NCI-H1436 (cell line): ENCODE measurements around the gene WDR27.
A peak's percentile ranks its signal among the peaks of the same experiment; 100 is the strongest.

Experiments
- DNase-seq: peaks from one replicate; lab custom pipeline; 2025; lab: John Stamatoyannopoulos, UW

Gene WDR27

GRCh38 chr6:169428532-169428931 lies 273.3 kb downstream of the WDR27 start:
- DNase-seq: no peak

- no peak for DNase-seq
Measured at GRCh38 chr6:169427856-169428255, 274.0 kb downstream of the WDR27 start.

DNA sequence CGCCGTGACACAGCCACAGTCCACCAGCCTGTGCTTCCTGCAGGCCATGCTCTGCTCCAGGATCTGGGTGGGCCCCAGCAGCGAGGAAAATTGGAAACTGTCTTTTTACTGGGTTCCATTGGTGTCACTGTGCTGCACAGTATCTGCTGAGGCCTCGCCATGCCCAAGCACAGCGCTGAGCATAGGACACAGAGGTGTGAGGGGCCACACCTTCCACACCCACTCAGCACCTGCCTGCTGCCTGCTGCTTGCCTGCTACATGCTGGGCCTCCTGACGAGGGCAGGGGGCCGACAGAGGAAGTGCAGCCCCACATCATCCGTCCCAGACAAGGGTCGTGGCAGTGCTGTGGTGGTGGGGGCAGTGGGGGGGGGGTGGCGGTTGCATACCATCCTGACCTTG lies 275.2 kb downstream of the WDR27 start:
- no peak for DNase-seq

- no peak for DNase-seq
Measured at GRCh38 chr6:169425628-169426370, 276.0 kb downstream of the WDR27 start.

DNA sequence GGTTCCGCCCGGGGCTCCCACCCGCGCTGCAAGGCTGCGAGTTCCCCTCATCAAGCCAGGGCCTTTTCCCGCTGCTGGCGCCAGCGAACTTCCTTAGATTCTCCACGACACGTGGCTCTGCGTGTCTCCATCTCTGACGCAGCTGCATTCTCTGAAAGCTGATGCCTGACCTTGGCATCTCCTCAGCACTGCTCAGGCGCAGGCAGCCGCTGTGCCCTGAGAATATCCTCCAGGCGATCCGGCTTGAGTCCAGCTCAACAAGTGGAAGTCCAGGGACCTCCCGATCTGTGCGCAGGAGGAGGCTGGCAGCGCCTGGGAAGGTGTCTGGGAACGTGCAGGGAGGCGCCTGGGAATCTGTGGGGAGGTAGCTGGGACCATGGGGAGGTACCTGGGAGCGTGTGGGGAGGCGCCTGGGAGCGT lies 277.0 kb downstream of the WDR27 start:
- DNase-seq: peak; percentile 32

DNA sequence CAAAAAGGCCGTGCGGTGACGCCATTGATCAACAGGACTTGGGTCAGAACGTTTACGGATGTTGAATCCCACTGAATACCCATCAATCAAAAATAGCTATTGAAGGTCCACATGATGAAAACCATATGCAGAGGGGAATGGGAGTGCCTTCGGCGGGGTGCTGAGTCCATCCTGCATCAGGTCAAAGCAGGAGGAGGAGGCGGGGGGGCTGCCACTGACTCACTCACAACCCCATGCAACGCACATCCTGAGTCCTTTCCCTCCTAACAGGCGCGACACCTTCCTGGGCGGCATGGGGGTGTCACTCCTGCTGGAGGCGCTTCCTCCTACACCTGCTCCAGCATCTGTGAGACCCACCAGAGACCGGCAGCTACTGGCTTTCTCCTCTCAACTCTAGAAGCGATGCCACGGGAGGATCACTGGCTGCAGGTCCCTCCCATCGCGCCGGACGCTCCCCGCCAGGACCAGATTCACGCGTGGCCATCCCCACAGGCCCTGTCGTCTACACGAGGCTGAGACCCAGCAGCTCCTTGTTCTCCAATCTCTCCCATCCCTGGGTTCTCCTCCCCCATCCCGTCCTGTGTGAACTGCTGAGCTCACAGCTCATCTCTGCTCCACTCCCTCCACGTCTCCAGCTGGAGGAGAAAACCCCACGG lies 277.6 kb downstream of the WDR27 start:
- no peak for DNase-seq

GRCh38 chr6:169421586-169422264 lies 280.1 kb downstream of the WDR27 start:
- no peak for DNase-seq

DNA sequence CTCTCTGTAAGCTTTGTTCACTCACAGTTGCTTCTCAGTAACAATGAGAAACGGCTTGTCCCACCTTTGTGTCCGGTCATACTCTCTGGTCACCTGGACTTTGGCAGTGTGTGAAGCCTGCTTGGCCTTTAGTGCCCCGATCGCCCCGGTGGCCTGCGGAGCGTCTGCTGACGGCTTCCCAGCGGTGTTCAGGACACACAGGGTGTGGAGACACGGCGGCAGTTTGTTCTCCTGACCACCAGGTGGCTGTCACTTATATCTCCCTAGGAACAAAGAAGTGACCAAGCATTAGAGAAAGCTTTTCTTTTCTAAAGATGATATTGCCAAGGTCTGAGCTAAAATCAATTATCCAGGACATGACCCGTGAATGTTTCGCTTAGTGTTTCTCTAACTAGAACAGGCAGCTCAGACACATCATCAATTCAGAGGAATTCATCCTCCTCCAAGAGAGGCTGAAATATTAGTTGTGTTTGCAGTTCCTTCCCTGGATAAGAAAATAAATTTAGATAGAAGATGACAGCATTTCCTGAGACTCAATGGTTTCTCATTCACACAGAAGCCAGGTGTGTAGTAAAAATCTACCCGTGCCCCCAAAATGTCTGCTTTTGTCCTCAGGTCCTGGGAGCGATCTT lies 280.8 kb downstream of the WDR27 start:
- no peak for DNase-seq

- no peak for DNase-seq
Measured at GRCh38 chr6:169417101-169417500, 284.7 kb downstream of the WDR27 start.

- no peak for DNase-seq
Measured at GRCh38 chr6:169416249-169416648, 285.6 kb downstream of the WDR27 start.

DNA sequence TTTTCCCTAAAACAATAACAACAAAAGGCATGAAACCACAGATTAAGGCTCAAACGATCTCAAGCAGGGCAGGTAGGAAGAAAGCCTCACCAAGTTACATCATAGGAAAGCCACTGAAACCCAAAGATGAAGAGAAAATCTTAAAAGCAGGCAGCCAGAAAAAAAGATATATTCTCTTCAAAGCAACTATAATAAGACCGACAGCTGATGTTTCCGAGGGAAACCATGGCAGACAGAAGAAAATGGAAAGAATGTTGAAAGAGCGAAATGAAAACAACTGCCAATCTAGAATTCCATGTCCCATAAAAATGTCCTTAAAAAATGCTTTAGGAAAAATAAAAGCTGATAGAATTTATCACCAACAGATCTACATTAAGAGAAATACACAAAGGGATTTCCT lies 286.6 kb downstream of the WDR27 start:
- no peak for DNase-seq

- no peak for DNase-seq
Measured at GRCh38 chr6:169411722-169412121, 290.1 kb downstream of the WDR27 start.

DNA sequence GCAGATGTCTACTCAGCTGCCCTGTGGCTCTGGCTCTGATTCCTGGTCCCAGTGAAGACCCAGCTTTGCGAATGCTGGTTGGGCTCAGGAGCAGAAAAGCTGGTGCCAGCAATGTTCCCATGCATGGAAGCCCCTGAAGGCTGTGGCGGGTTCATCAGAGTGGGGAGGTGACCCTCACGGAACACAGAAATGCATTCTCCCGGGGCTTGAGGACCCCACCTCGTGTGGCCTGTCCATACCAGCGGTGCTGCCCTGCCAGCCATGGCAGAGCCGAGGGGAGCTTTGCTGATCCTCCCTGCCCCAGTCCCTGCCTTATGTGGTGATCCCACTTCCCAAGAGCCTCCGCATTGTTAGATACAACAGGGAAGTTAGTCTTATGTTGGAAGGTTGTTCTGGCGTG lies 290.5 kb downstream of the WDR27 start:
- no peak for DNase-seq

DNA sequence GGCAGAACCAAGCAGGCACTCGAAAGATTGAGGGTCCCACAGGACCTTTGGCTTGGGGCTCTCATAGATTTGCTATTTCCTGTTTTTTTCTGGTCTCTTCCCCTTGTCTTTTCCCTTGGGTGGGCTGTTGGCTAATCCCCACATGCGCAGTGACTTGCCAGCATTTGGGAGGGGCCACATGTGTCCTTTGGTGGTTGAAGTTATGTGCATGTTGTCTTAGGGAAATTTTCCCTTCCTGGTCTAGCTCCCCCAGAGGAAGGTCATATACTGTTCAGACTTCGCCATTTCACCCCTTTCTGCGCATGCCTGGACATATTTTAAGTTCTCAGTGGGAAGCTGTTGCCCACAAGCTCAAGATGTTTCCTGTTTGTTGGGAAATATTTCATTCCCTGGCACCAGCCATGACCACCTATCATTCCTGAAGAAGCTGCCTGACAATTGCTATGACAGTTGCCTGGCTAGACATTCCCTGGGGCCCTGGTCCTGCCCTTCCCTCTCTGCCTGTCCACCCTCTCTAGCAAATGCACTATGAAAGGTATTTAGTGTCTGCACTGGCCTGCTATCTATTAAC lies 292.0 kb downstream of the WDR27 start:
- no peak for DNase-seq

- no peak for DNase-seq
Measured at GRCh38 chr6:169407325-169407724, 294.5 kb downstream of the WDR27 start.
